ENCODE results near the gene SERPINB13.

SERPINB13 gene

GRCh38 chr18:63586966-63587365 is at the start of gene SERPINB13:
Gene SERPINB13 (plus strand): TSS chr18:63587343. CDS start chr18:63588668, 1,325 bp downstream.
- DNase-seq (ENCODE audit: low read depth): no peak

DNA sequence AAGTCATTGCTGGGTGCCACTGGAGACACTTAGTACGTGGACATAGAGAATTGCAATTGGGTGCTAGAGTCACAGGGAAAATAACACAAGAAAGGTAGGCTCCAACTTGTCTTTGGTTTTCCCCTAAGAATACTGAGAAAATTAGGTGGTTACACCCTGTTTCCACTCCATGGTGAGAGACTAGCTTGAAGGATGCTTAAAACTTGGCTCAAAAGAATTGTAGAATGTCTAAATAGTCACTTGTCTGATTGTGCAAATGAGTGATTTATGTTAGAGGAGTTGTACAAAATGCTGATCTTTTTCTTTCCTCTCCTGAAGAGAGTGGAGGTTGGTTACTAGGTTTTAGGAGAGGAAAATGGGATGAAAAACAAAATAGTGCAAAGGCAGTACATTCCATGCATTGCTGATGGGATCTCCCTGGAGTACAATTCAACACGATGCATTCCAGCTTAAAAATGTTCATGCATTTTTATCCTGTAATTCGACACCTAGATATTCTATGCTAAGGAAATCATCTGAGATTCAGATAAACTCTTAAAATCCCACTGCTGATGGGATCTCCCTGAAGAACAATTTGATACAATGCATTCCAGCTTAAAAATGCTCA is 47.1 kb upstream of the SERPINB13 start:
- no peak for DNase-seq (ENCODE audit: low read depth)

DNA sequence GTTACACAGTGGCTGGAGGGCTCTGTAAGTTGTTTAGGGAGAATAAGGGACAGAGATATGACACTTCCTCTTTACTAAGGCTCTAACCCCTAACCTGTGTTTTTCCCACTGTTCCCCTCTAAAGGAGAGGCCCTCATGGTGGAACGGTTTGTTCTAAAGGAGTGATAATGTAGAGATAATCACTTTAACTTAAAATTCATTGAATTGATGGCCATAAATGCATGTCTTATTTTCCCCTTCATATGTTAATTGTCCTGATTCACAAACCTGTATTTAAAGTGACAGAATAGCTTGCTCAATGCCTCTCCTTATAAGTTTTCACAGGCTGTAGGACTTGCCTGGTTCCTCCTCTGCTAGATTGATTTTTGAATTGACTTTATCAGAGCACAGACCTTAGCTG is 45.1 kb upstream of the SERPINB13 start, which contains the start of gene SERPINB12:
Gene SERPINB12, plus strand, starts transcription at position 301 of the 400 bp plus-strand sequence. CDS start 13,791 bp downstream, outside the sequence.
- no peak for DNase-seq (ENCODE audit: low read depth)

DNA sequence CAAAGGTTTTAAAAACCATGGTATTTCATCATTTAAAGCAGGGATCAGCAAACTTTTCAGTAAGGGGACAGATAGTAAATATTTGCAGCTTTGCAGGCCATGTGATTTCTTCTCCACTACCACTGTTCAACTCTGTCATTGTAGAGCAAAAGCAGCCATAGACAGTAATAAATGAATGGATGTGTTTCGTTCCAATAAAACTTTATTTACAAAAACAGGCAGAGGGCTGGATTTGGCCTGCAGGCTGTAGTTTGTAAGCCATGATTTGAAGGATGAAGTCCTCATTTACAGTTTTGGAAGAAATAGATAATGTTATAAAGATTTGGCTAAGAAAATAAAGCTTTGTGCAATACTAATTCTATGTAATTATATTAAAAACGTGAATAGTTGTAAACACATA is 43.1 kb upstream of the SERPINB13 start:
- DNase-seq (ENCODE audit: low read depth): no peak

DNA sequence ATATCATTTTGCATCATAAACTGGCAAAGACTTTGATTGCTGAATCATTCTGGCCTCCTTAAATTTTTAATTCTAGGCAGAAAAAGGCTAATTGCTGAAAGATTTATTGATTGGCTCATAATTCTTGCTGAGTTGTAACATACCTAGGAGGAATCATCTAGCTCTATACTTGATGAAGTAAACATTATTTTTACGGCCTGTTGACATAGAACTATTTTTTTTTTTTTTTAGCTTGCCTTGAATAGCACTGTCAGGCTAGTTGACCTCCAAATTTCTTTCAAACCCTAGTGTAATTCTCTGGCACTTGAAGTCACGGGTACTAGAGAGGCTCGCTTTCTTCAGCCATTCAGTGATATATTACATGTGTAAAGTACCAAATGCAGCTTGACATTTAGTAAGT is 42.1 kb upstream of the SERPINB13 start:
- DNase-seq (ENCODE audit: low read depth): no peak

DNA sequence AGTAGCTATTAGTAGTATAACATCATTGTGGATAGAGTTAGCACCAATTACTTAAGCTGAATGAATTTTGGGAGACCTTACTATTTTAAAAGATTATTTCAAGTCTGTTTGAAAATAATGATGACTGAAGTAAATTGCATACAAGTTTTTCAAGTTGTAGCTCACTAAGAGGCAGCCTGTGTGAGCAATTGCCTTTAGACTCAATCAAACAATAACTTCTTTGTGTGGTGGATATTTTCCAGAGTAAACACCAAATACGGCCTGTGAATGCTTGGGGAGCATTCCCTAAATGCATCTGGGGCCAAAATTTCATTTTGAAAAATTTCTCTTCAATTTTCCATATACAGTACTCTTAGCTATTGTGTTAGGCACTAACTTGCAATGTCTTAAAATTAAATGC is 37.1 kb upstream of the SERPINB13 start:
- no peak for DNase-seq (ENCODE audit: low read depth)

DNA sequence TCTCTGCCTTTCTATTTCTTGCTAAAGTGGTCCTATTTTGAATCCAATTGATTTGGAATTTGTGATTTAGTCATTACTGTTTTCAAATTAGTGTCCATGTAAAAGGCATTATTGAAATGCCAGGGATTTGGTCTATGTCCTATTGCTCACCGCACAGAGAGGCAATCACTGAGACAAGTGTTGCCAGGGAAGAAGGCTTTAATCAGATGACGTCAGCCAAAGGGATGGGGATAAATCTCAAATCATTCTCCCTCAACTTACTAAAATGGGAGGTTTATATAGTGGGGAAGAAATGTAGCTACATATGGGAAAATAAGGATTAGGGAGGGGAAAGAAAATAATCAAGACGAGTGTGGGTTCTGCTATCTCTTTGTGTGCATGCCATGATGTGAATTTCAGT is 35.4 kb upstream of the SERPINB13 start:
- DNase-seq (ENCODE audit: low read depth): no peak

DNA sequence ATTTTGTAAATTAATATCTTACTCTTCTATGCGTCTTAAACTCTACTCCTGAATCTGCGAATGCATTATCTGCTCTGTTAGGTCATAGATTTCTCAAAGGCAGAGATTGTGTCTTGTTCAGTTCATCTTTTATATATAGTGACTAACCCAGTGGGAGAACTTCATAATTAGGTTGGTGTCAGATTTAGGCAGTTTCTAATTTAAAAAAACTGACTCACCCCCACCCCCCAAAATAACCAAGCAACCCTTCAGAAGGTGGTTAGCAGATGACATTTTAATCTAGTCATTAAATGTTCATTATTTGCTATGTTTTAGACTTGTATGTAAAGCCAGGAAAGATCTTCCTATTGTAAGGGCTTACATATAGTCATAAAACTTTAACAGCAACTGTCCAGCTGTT is 34.6 kb upstream of the SERPINB13 start:
- DNase-seq (ENCODE audit: low read depth): no peak

DNA sequence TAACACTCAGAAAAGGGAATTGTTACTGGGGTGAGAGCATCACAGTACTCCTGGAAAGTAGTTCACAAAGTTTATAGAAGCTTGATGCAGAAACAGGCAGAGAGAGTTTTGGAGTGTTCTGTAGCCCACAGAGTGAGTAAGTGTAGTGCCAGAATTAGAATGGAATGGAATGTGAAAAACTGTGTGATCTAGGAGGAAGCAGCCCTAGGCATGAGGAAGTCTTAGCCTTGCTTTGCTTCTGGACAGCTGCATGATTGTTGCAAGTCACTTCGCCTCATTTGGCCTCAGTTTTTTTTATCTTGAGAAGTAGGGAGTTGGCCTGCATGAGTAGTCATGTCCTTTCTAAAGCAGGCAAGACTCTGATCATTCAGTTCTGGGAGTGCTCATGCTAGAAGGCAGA is 34.1 kb upstream of the SERPINB13 start:
- DNase-seq (ENCODE audit: low read depth): no peak

GRCh38 chr18:63559567-63560491 is 27.3 kb upstream of the SERPINB13 start:
- no peak for DNase-seq (ENCODE audit: low read depth)

GRCh38 chr18:63562284-63562683 is 24.9 kb upstream of the SERPINB13 start:
- no peak for DNase-seq (ENCODE audit: low read depth)

GRCh38 chr18:63564021-63564420 is 23.1 kb upstream of the SERPINB13 start:
- DNase-seq (ENCODE audit: low read depth): no peak

- no peak for DNase-seq (ENCODE audit: low read depth)
These were observed 22.6 kb upstream of the SERPINB13 start for GRCh38 chr18:63564561-63564960.

GRCh38 chr18:63567276-63567675 is 19.9 kb upstream of the SERPINB13 start:
- DNase-seq (ENCODE audit: low read depth): no peak

DNA sequence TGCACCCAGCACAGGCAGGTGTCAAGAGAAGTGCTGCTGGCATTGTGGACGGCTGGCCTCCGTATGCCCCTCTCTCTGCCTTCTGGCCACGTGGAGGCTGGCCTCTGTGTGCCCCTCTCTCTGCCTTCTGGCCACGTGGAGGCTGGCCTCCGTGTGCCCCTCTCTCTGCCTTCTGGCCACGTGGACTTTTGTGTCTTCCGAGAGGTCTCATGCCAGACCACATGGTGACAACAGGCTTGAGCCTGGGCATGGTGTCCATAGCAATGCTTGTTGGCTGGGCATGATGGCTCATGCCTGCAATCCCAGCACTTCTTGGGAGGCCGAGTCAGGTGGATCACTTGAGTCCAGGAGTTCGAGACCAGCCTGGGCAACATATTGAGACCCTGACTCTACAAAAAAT is 19.3 kb upstream of the SERPINB13 start:
- DNase-seq (ENCODE audit: low read depth): no peak

DNA sequence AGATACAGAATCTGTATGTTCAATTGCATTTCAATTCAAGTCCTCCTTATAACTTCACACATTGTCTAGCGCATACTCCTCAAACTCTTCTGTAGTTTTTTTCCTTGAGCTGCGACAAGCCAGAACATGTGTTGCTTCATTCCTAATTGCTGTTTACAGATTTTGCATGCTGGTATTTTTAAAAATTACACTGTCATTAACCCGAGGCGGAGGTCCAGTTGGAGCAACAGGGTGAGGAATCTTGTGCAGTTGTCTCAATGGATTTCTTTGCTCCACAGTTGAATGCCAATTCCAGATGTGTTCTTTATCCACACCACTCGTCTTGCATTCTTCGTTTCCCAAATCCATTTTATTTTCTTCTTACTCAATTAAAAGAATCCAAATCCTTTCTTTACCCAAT is 16.4 kb upstream of the SERPINB13 start:
- DNase-seq (ENCODE audit: low read depth): no peak

DNA sequence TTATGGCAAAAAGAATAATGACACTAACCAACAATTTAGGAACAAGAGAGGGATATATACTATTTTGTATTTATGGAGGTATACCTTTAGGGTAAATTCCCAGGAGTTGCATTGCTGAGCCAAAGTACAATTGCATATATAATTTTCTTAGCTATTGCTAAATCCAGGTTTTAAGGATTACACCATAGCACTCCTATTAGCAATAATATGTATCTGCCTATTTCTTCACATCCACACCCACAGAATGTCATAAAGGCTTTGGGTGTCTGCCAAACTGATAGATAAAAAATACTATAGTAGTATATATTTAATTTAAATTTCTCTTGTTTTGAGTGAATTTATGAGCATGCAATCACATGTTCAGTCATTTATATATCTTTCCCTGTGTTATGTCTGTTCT is 11.5 kb upstream of the SERPINB13 start:
- no peak for DNase-seq (ENCODE audit: low read depth)

DNA sequence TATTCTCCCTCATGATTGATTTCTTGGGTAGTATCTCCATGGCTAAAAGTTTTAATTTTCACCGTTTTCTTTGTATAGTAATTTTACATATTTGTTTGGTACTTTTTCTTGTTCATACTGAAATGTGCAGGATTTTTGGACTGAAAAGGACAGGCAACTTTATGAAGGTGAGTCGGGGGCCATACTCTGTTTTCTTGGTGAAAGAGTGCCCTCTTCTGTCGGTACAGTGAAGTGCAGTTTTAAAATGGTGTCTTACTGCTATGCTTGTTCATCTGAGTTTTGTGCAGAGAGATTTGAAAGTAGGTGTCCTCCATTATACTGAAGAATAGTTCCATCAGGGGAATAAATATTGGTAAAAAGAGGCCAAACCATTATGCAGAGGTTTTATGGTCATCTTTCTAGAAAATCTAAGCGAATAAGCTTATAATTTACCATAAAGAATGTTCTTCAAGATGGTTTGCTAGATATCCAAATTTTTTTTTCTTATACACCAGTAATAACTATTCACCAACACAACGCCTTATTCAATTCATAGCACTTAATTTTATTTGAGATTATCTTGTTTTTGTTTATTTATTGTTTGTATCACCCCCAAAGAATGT is 8.7 kb upstream of the SERPINB13 start:
- no peak for DNase-seq (ENCODE audit: low read depth)

- no peak for DNase-seq (ENCODE audit: low read depth)
These were observed 7.5 kb upstream of the SERPINB13 start for GRCh38 chr18:63579616-63580015.

DNA sequence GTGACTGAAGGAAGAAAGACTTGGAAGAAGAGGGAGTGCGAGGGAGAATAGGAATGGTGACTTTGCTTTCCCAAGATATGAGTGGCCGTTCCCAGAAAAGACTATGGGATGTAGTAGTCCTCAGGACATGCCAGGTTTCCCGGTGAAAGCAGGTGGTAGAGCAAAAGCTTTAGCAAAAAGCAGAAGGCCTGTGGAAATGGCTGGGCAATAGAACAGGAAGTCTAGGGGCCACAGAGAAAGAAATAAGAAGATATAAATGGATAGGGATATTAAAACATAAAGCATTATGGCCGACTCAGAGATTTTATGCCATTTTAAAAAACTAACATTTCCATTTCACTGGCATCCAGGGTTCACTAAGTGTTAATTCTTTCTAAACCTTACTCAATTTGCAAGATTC is 1.2 kb upstream of the SERPINB13 start:
- no peak for DNase-seq (ENCODE audit: low read depth)

- no peak for DNase-seq (ENCODE audit: low read depth)
These were observed 712 bp upstream of the SERPINB13 start for GRCh38 chr18:63586431-63586830.

GRCh38 chr18:63588909-63589308 is 1.8 kb downstream of the SERPINB13 start:
- DNase-seq (ENCODE audit: low read depth): no peak

GRCh38 chr18:63590373-63590772 is 3.2 kb downstream of the SERPINB13 start:
- no peak for DNase-seq (ENCODE audit: low read depth)
